ENCODE measurements around the gene PDE6G.

- TF ChIP-seq CTCF (IDR thresholded peaks at IDR 0.05) (no peak), POLR2A (IDR thresholded peaks at IDR 0.05; ENCODE audit: low read depth) (no peak), POLR2AphosphoS5 (IDR thresholded peaks at IDR 0.05) (no peak), EP300 (IDR thresholded peaks at IDR 0.05) (no peak)
Measured at GRCh38 chr17:81666092-81666341, 9.7 kb upstream of the PDE6G start.
